Stimulated activated CD4-positive, alpha-beta T cell treated with anti-CD3 and anti-CD28 coated beads, Interleukin-1b, Interleukin-23, amount 100 ng/mL, for 24 hours (primary cell): Measurements from ENCODE around the gene SPATA21.

Experiments used
- DNase-seq, 4 experiments: peaks; one replicate each; pipeline ENCODE4 v3.0.0-alpha.2; 2020; ENCODE audit warnings: low read depth in 4 of 4, low spot score in 1 of 4

SPATA21 gene

DNA sequence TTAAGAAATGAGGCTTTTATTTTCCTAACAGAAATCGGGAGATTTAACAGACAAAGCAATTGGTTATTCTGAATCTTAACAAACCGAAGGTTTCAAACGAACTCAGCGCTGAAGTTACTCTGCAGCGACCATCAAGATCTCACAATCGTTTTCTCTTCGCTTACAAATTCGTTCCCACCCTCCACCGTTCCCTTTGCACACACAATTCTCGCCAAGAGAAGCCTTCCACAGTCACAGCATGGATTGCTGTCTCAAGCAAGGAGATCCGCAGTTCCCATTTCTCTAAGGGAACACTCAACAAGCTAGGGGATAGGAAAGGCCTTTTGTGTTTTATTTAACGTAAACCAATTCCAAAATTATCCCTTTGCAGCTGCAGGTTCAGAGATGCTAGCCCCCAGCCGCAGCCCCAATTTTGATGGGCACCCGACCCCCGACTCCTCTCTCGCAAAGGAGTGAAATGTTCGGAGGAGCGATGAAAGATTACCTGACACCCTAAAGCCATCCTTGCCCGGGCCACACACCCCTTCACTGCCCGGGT lies 85.7 kb downstream of the SPATA21 start:
- no peak for DNase-seq

DNA sequence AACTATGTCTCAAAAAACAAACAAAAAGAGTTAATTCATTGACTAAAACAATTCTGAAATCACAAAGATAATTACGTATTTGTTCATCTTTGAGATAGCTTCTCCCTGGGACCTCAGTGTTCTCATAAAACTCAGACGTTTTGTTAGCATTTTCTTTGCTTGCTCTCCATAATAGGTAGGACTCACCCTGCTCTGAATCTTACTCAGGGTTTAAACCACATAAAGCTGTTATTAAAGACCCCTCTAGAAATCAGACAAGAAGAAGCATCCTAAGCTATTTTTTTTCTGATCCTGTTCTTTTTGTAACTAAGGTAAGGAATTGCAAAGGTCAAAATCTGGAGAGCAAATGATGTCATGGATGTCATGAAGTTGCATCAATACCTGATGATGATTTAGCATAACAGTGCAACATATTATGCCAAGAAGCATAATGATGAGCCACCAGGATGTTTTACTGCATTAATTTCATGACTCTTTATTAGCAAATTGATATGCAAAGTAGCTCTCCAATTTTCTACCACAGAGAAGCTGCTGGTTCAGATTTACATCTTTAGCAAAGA lies 87.3 kb downstream of the SPATA21 start:
- no peak for DNase-seq
